ENCODE measurements around the gene AHI1.

GRCh38 chr6:135479601-135480000 is 17.9 kb downstream of the AHI1 start:
- no peak for TF ChIP-seq CTCF (IDR thresholded peaks at IDR 0.05; ENCODE audit: low read depth, low read length)
- TF ChIP-seq EZH2phosphoT487 (IDR thresholded peaks at IDR 0.05; ENCODE audit: low read depth), result no peak

Measured in OCI-LY3 (cell line).